Adrenal gland (tissue), 12 donors: ENCODE data around the gene CYP1A2. TPM values are rescaled to one million over a fixed set of nuclear protein-coding genes. Genes with fewer than 3 reads are reported as not detected.

ENCODE experiments used
- DNase-seq, 7 donors: peaks; one replicate each; pipeline ENCODE4 v3.0.0-alpha.2; 2019 to 2020
- H3K27ac ChIP-seq, 5 donors: fragments of 200-600 bp; sonication (generic) in 4 of 5; 1 replicate in 3 of 5; 2 replicates in 2 of 5; pipeline versions ENCODE4 v1.5.1 to v1.8.0; 2016 to 2020; ENCODE audit warnings: mild to moderate bottlenecking in 1 of 5
- H3K27me3 ChIP-seq: fragments of 200-600 bp; 2 replicates; pipeline ENCODE4 v1.8.0; 2021
- H3K36me3 ChIP-seq, 2 donors: fragments of 200-600 bp; replicated peaks in 1 of 2; 1 replicate in 1 of 2; 2 replicates in 1 of 2; pipeline versions ENCODE4 v1.5.1 to v1.8.0; 2018 to 2022
- H3K4me1 ChIP-seq, 2 donors: fragments of 200-600 bp; replicated peaks in 1 of 2; 1 replicate in 1 of 2; 2 replicates in 1 of 2; pipeline versions ENCODE4 v1.5.1 to v1.8.0; 2018 to 2021
- H3K4me3 ChIP-seq, 4 donors: fragments of 200-600 bp; sonication (generic) in 3 of 4; one replicate each; pipeline ENCODE4 v1.5.1; 2016 to 2018
- H3K9me3 ChIP-seq, 3 donors: fragments of 200-600 bp; sonication (generic) in 1 of 3; replicated peaks in 1 of 3; 1 replicate in 2 of 3; 2 replicates in 1 of 3; pipeline versions ENCODE4 v1.5.1 to v1.8.0; 2016 to 2021
- CTCF ChIP-seq, 6 experiments: fragments of 450-650 bp in 4 of 6; fragments of 200-600 bp in 2 of 6; sonication (generic) in 1 of 6; IDR thresholded peaks; 1 replicate in 5 of 6; 2 replicates in 1 of 6; pipeline versions ENCODE4 v1.5.1 to v1.8.0; 2016 to 2021; ENCODE audit warnings: antibody characterized with exemption in 6 of 6, mild to moderate bottlenecking in 2 of 6, moderate library complexity in 1 of 6
- POLR2A ChIP-seq, 2 donors: fragments of 450-650 bp; IDR thresholded peaks; one replicate each; pipeline ENCODE4 v1.6.1; 2017; ENCODE audit warnings: antibody characterized with exemption in 2 of 2, mild to moderate bottlenecking in 2 of 2, moderate library complexity in 1 of 2
- WGBS, 4 donors: extraction: QIAGEN DNeasy Blood & Tissue Kit in 2 of 4; methylation state at CpG; one replicate each; pipeline versions ENCODE4 v1.1.5 to v1.1.7; 2013 to 2017; 5-methylcytosine and 5-hydroxymethylcytosine counted together
- intact Hi-C, 2 donors: fragments of 100-400 bp; cut with DNase I; formaldehyde crosslinking; loops; one replicate each; pipeline versions ENCODE4 v1.14.1 to v1.15.0; 2022 to 2023
- polyA plus RNA-seq, 3 donors: library from polyadenylated mRNA; stranded (reverse); fragments of 200-250 nt in 2 of 3; fragments of 350-450 nt in 1 of 3; fragmentation: Illumina TruSeq in 1 of 3; extraction: RNeasy Lipid Tissue Mini Kit (QIAGEN cat#74804) in 1 of 3; gene quantifications; one replicate each; pipeline ENCODE4 v1.2.3, GENCODE V29; 2013 to 2014
- total RNA-seq, 9 donors: library from RNA; depleted of rRNA in 4 of 9; stranded (reverse); fragments of >200 nt in 4 of 9; fragments of 120-200 nt in 1 of 9; fragmentation: NEBNext Ultra II Directional in 1 of 9; extraction: Animal tissue kit (Norgen Biotek cat#: 25700) in 1 of 9; gene quantifications; one replicate each; pipeline versions ENCODE4 v1.1.0 to v1.2.4, GENCODE V29; 2013 to 2023
- donor health status: healthy with polysubstance abuse.
- donor health status: Bipolar disorder and iron deficiency.
- donor health status: DM: yes; HTN: yes; CAD: no.
- donor health status: DM: no; HTN: no; CAD: no.
- donor health status: DM: no; HTN: no; CAD: no.
- donor health status: DM: yes; HTN: yes; CAD: no.

Gene CYP1A2
- total and polyA plus RNA-seq, 12 donors: not detected

- Histone ChIP-seq H3K36me3 (no peaks in the 10 kb centered on the region), H3K4me1 (peaks cover 0 to 8% of the 10 kb centered on the region in 2 donors), H3K9me3 (no peaks in the 10 kb centered on the region), H3K4me3 (no peak overlapping the region), H3K27ac (no peak overlapping the region), H3K27me3 (no peaks in the 10 kb centered on the region)
- DNase-seq: no peak
- 57 to 82% (median 73%) methylated on average over 3 to 5 of the region's 5 CpGs for WGBS, 4 donors
- intact Hi-C loops: loop anchor here (5.0 kb wide), 2 partner anchors 64 to 179 kb away; no protein-coding TSS in a partner anchor
- no peak for TF ChIP-seq CTCF (IDR thresholded peaks at IDR 0.05)
- no peak for TF ChIP-seq POLR2A (IDR thresholded peaks at IDR 0.05)
Measured at GRCh38 chr15:74773731-74774252, 25.1 kb downstream of the CYP1A2 start.

- 75 to 81% (median 78%) methylated on average over 5 of the region's 5 CpGs for WGBS, 4 donors
- no peaks in the 10 kb centered on the region for H3K27me3 ChIP-seq
- no peak for DNase-seq
- TF ChIP-seq POLR2A (IDR thresholded peaks at IDR 0.05) (no peak), CTCF (IDR thresholded peaks at IDR 0.05) (no peak)
- intact Hi-C loops: loop anchor here in 1 of 2 donors (5.0 kb wide), 1 partner anchor 62 kb away; no protein-coding TSS in a partner anchor
- H3K36me3 ChIP-seq: no peaks in the 10 kb centered on the region
- H3K9me3 ChIP-seq: no peaks in the 10 kb centered on the region
- peaks cover 0 to 12% of the 10 kb centered on the region in 2 donors for H3K4me1 ChIP-seq
- no peak overlapping the region for H3K4me3 ChIP-seq
- no peak overlapping the region for H3K27ac ChIP-seq
Measured at GRCh38 chr15:74775132-74775562, 26.5 kb downstream of the CYP1A2 start.

- Histone ChIP-seq H3K36me3 (no peaks in the 10 kb centered on the region), H3K9me3 (no peaks in the 10 kb centered on the region), H3K27ac (no peak overlapping the region), H3K4me1 (peaks cover 0 to 18% of the 10 kb centered on the region in 2 donors), H3K4me3 (no peak overlapping the region), H3K27me3 (no peaks in the 10 kb centered on the region)
- 76 to 80% (median 79%) methylated on average over 4 of the region's 4 CpGs for WGBS, 4 donors
- no peak for DNase-seq
- TF ChIP-seq POLR2A (IDR thresholded peaks at IDR 0.05) (no peak), CTCF (IDR thresholded peaks at IDR 0.05) (no peak)
- intact Hi-C loops: loop anchor here in 1 of 2 donors (5.0 kb wide), 1 partner anchor 61 kb away; no protein-coding TSS in a partner anchor
Measured at GRCh38 chr15:74775894-74776293, 27.2 kb downstream of the CYP1A2 start.

GRCh38 chr15:74776821-74777768 lies 28.4 kb downstream of the CYP1A2 start:
- Histone ChIP-seq H3K9me3 (no peaks in the 10 kb centered on the region), H3K4me1 (peaks cover 6 to 26% of the 10 kb centered on the region in 2 donors), H3K36me3 (no peaks in the 10 kb centered on the region), H3K27ac (peak overlapping the region in 3 of 5 donors; percentile 5 to 64 (median 23)), H3K27me3 (no peaks in the 10 kb centered on the region), H3K4me3 (no peak overlapping the region)
- TF ChIP-seq POLR2A (IDR thresholded peaks at IDR 0.05) (no peak), CTCF (IDR thresholded peaks at IDR 0.05) (no peak)
- intact Hi-C loops: loop anchor here in 1 of 2 donors (5.0 kb wide), 1 partner anchor 60 kb away; no protein-coding TSS in a partner anchor
- WGBS, 4 donors: 50 to 63% (median 53%) methylated on average over 5 to 13 of the region's 13 CpGs
- DNase-seq: no peak
